Ovary (tissue), 3 donors: ENCODE data around the gene HSD17B8.

Experiments
- CTCF ChIP-seq, 3 donors: fragments of 450-650 bp in 2 of 3; fragments of 200-600 bp in 1 of 3; IDR thresholded peaks; one replicate each; pipeline versions ENCODE4 v1.5.1 to v1.8.0; 2016 to 2022; ENCODE audit warnings: antibody characterized with exemption in 3 of 3, mild to moderate bottlenecking in 1 of 3
- POLR2A ChIP-seq: fragments of 450-650 bp; IDR thresholded peaks from one replicate; pipeline ENCODE4 v1.6.1; 2017; ENCODE audit warnings: antibody characterized with exemption, mild to moderate bottlenecking, moderate library complexity
- donor health status: DM: no; HTN: no; CAD: no.

GRCh38 chr6:33183071-33183683 lies 21.3 kb upstream of the HSD17B8 start:
- TF ChIP-seq CTCF (IDR thresholded peaks at IDR 0.05) (no peak), POLR2A (no peak)
